Measurements from ENCODE around the gene JMJD4. TPM values are rescaled to one million over a fixed set of nuclear protein-coding genes. Genes with fewer than 3 reads are reported as not detected.

The JMJD4 gene, protein sequence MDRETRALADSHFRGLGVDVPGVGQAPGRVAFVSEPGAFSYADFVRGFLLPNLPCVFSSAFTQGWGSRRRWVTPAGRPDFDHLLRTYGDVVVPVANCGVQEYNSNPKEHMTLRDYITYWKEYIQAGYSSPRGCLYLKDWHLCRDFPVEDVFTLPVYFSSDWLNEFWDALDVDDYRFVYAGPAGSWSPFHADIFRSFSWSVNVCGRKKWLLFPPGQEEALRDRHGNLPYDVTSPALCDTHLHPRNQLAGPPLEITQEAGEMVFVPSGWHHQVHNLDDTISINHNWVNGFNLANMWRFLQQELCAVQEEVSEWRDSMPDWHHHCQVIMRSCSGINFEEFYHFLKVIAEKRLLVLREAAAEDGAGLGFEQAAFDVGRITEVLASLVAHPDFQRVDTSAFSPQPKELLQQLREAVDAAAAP
- 8.0 TPM for total RNA-seq
- long read RNA-seq, transcript JMJD4-201 (6 exons, 2,595 nt) = major isoform, 9 of 25 reads
- long read RNA-seq, partial matches to known transcripts = 9 of 25 reads
- long read RNA-seq, other reads (novel, unspliced or antisense) = 6 of 25 reads

GRCh38 chr1:227734856-227735538, at the start of gene JMJD4, which contains the start of gene SNAP47:
Gene JMJD4 (minus strand): TSS chr1:227735302. CDS start chr1:227735273, 29 bp downstream.
Gene SNAP47 (plus strand): TSS chr1:227735435. CDS start chr1:227747737, 12,302 bp downstream.
- ATAC-seq (peak; percentile 91), DNase-seq (peak; percentile 95)
- intact Hi-C loops (cut with micrococcal nuclease) = no loop called here

DNA sequence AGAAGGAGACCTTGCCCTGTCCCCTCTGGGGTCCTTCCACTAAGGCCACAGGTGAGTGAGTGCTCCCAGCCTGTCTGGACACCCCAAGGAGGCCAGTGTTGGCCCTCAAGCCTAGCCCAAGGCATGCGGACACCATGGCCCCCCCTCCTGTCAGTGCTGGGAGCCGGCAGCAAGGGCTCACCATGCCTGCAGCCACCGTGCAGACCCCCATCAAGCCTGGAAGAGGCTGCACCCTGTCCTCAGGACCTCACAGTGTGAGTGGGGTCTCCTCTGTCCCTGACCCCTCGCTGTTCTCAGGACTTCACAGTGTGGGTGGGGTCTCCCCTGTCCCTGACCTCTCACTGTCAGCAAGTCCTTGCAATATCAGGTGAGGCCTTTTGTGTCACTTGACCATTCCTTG, 47.1 kb upstream of the JMJD4 start:
- intact Hi-C loops (cut with micrococcal nuclease) = no loop called here
- DNase-seq = no peak

DNA sequence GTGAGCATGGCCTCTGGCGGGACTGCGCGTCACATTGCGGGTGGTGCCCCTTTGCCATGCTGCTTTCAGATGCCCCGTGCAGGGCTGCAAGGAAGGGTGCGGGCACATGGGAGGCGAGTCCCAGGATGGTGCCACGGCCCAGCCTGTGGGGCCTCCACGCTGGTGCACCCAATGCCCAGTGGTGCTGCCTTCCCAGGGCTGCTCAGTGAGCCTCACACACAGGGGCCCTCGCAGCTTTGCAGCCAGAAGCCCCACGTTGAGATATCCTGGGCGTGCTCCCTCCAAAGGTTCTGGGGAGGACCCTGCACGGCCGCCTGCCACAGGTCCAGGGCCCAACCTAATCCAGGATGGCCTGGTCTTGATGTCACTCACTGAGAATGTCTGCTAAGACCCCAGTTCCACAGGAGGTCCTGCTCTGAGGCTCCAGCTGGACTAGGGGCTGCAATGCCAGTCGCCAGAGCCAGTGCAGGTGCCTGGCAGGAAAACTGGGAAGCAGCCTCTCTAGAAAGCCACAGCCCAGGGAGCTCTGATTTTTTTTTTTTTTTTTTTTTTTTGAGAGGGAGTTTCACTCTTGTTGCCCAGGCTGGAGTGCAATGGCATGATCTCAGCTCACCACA, 46.3 kb upstream of the JMJD4 start:
- DNase-seq (no peak), ATAC-seq (no peak)
- intact Hi-C loops (cut with micrococcal nuclease) = no loop called here

More for the DNA sequence above, 47.1 kb upstream of the JMJD4 start:
- ATAC-seq = no peak

- DNase-seq (peak; percentile 69), ATAC-seq (peak; percentile 89)
- intact Hi-C loops (cut with micrococcal nuclease) = no loop called here
Measured at GRCh38 chr1:227780101-227781044, 45.3 kb upstream of the JMJD4 start.

DNA sequence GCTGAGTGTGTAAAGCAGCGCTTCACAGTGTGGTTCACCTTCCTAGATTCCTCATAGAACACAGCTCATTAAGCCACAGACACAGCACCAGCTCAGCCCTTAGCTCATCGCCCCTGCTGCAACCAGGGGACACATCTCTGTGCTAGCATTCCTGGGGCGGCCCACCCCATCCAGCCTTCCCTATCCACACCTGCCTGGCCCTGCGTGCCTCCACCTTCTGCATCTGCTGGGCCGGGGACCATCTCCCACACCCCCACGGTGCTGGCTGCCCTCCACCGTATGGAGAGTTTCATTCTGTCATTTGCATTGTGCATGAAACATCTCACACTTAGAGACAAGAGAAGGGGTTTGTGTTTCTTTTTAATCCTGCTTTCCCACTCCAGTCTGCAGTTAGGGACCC, 44.6 kb upstream of the JMJD4 start:
- peak; percentile 5 for ATAC-seq
- no peak for DNase-seq
- intact Hi-C loops (cut with micrococcal nuclease) = no loop called here

GRCh38 chr1:227779021-227779441, 43.9 kb upstream of the JMJD4 start:
- no peak for DNase-seq
- intact Hi-C loops (cut with micrococcal nuclease) = no loop called here

GRCh38 chr1:227778401-227778947, 43.4 kb upstream of the JMJD4 start:
- intact Hi-C loops (cut with micrococcal nuclease) = no loop called here
- ATAC-seq (no peak), DNase-seq (no peak)

More at GRCh38 chr1:227779021-227779441, 43.9 kb upstream of the JMJD4 start:
- ATAC-seq = no peak

DNA sequence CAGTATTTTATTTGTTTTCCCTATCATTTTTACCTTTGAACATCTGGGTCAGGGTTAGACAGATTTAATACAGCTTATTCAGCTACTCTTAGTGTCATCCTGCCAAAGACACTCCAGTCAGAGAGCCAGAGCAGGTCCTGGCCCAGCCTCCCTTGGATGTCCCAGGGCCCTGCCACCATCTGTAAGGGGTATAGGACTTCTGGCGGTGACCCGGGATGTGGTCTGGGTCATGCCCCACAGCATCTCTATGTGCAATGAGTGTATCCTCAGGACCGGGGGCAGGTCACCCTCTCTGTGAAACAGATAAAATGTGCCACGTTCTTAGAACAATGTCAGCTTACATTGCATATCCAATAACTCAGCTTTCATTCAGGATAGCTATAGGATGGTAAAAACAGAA, 42.5 kb upstream of the JMJD4 start:
- intact Hi-C loops (cut with micrococcal nuclease) = no loop called here
- no peak for DNase-seq
- no peak for ATAC-seq

DNA sequence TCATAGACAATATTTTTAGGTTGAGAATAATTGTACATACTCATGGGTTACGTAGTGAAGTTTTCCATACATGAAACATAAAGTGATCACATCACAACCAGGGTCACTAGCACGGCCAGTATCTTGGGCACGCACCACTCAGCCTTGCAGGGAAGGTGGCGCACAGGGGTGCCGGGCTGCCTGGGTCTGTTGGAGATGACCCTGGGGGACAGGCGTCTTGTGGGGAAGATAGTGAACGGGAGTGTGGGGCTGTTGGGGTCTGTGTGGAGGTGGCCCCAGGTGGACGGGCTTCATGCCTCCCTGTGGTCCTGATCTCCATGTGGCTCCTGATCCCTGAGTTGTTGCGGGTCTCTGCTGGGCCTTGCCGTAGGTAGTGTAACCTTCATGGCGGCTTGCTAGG, 42.1 kb upstream of the JMJD4 start:
- DNase-seq = no peak
- intact Hi-C loops (cut with micrococcal nuclease) = no loop called here

GRCh38 chr1:227776331-227776771, 41.2 kb upstream of the JMJD4 start:
- DNase-seq (no peak), ATAC-seq (no peak)
- intact Hi-C loops (cut with micrococcal nuclease) = no loop called here

More for the DNA sequence above, 42.1 kb upstream of the JMJD4 start:
- ATAC-seq = no peak

GRCh38 chr1:227775841-227776240, 40.7 kb upstream of the JMJD4 start:
- no peak for DNase-seq
- ATAC-seq = no peak
- intact Hi-C loops (cut with micrococcal nuclease) = no loop called here

GRCh38 chr1:227774821-227775661, 39.9 kb upstream of the JMJD4 start:
- DNase-seq = no peak
- ATAC-seq = peak; percentile 27
- intact Hi-C loops (cut with micrococcal nuclease) = no loop called here

GRCh38 chr1:227774051-227774731, 39.1 kb upstream of the JMJD4 start:
- DNase-seq = no peak
- no peak for ATAC-seq
- intact Hi-C loops (cut with micrococcal nuclease) = no loop called here

DNA sequence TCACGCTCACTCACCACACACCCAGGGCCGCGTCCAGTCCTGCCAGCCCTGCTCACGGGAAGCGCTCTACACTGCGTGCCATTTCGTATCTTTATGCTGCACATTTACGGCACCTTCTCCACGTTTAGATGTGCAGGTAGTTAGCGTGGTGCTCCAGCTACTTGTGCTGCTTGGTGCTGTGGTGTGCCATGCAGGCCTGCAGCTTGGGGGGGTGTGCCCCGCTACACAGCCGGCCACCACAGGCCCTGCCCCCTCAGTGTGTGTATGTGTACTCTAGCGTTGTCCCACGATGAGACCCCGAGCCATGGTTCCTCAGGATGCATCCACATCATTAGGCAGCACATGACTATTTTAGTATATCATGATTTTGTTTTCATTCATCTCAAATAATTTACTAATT, 38.5 kb upstream of the JMJD4 start:
- ATAC-seq (no peak), DNase-seq (no peak)
- intact Hi-C loops (cut with micrococcal nuclease) = no loop called here

GRCh38 chr1:227771771-227772170, 36.7 kb upstream of the JMJD4 start:
- DNase-seq = no peak
- no peak for ATAC-seq
- intact Hi-C loops (cut with micrococcal nuclease) = no loop called here

DNA sequence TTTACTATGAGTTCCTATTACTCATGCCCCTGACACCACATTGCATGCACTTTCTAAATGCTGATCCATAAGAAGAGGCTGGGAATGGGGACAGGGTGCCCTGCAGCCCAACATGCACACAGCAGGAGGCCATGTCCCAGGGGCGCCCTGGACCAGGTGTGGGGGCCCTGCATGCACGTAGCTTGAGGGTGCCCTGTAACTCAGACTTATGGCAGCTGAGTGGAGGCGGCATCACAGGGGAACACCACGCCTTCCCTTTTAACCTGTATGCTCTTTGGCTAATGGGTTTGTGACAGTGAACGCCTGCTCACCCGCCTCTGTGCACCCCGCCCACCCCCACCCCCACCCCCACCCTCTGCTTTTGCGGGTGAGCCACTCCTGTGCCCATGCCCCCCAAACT, 36.2 kb upstream of the JMJD4 start:
- ATAC-seq (no peak), DNase-seq (no peak)
- intact Hi-C loops (cut with micrococcal nuclease) = no loop called here

- DNase-seq (no peak), ATAC-seq (no peak)
- intact Hi-C loops (cut with micrococcal nuclease) = no loop called here
Measured at GRCh38 chr1:227770812-227771211, 35.7 kb upstream of the JMJD4 start.

Measured in left ventricle myocardium superior (tissue), 1 donor.